GM12878 (cell line): ENCODE results near the gene PCIF1. TPM values are rescaled to one million over a fixed set of nuclear protein-coding genes. Genes with fewer than 3 reads are reported as not detected.

ENCODE experiments used
- ATAC-seq: fragments of 200-7000 bp; cut with Tn5 transposase; 3 replicates; pipeline ENCODE4 v1.9.1; 2020; ENCODE audit warnings: mild to moderate bottlenecking, moderate library complexity
- BruUV-seq: library from RNA; stranded (reverse); fragments of 400-500 nt; replicated peaks from 2 replicates; lab custom pipeline; 2021; lab: Mats Ljungman, UMichigan
- CTCF ChIA-PET: fragments of 300-600 bp; sonication (Branson Sonifier 250); formaldehyde crosslinking; extraction: SDS; loops from one replicate; lab custom pipeline; 2021; ENCODE audit warnings: inconsistent platforms; lab: Yijun Ruan, JAX
- POLR2A ChIA-PET: fragments of 350-600 bp; formaldehyde crosslinking; extraction: SDS; loops from one replicate; lab custom pipeline; 2021; ENCODE audit warnings: inconsistent platforms; lab: Charles Lee
- RAD21 ChIA-PET: fragments of 300-600 bp; sonication (Branson Sonifier 250); formaldehyde crosslinking; loops from one replicate; lab custom pipeline; 2023; ENCODE audit warnings: antibody characterized with exemption; ENCODE audit not compliant: unreplicated experiment; lab: Charles Lee
- SMC1A ChIA-PET: fragments of 300-600 bp; sonication (Branson Sonifier 250); formaldehyde crosslinking; loops from one replicate; lab custom pipeline; 2023; ENCODE audit not compliant: unreplicated experiment, uncharacterized antibody; lab: Charles Lee
- DNase-seq: peaks from one replicate; pipeline ENCODE4 v3.0.0-alpha.2; 2011; ENCODE audit warnings: low read depth, low spot score
- FAIRE-seq: peaks from 3 replicates; lab custom pipeline; 2011; peaks lifted over from hg19 to GRCh38; lab: Jason Lieb, UNC
- H2AFZ ChIP-seq: 2 replicates; pipeline ENCODE4 v1.6.0; 2011; ENCODE audit warnings: low read depth, low read length, control low read depth; ENCODE audit not compliant: control insufficient read depth
- H3K27ac ChIP-seq: 2 replicates; pipeline ENCODE4 v1.5.1; 2011; ENCODE audit warnings: control low read depth; ENCODE audit not compliant: control insufficient read depth, insufficient read depth
- H3K27me3 ChIP-seq, 2 experiments: replicated peaks in 1 of 2; 2 replicates each; pipeline versions ENCODE4 v1.6.0 to v1.6.1; 2011; ENCODE audit warnings: low read length in 1 of 2; ENCODE audit not compliant: control insufficient read depth in 2 of 2, insufficient read depth in 2 of 2
- H3K36me3 ChIP-seq, 2 experiments: 2 replicates each; pipeline ENCODE4 v1.5.1; 2011; ENCODE audit warnings: low read length in 1 of 2; ENCODE audit not compliant: control insufficient read depth in 2 of 2, insufficient read depth in 2 of 2
- H3K4me1 ChIP-seq: 2 replicates; pipeline ENCODE4 v1.6.1; 2011; ENCODE audit warnings: mild to moderate bottlenecking, low read length, moderate library complexity, mixed read lengths; ENCODE audit not compliant: control insufficient read depth, insufficient read depth
- H3K4me2 ChIP-seq: 2 replicates; pipeline ENCODE4 v1.6.0; 2011; ENCODE audit warnings: control low read depth; ENCODE audit not compliant: control insufficient read depth, insufficient read depth
- H3K4me3 ChIP-seq: fragments of 200-600 bp; sonication (generic); 2 replicates; pipeline ENCODE4 v1.5.1; 2016
- H3K79me2 ChIP-seq: 2 replicates; pipeline ENCODE4 v1.6.0; 2011; ENCODE audit warnings: low read length; ENCODE audit not compliant: control insufficient read depth, insufficient read depth
- H3K9ac ChIP-seq: 2 replicates; pipeline ENCODE4 v1.8.0; 2011; ENCODE audit warnings: low read length, control low read depth, mixed read lengths; ENCODE audit not compliant: control insufficient read depth, insufficient read depth
- H3K9me3 ChIP-seq: replicated peaks from 3 replicates; pipeline ENCODE4 v1.5.1; 2011; ENCODE audit warnings: mild to moderate bottlenecking, low read length; ENCODE audit not compliant: control insufficient read depth, insufficient read depth
- H4K20me1 ChIP-seq: 2 replicates; pipeline ENCODE4 v1.6.0; 2011; ENCODE audit not compliant: control insufficient read depth, insufficient read depth
- ATF3 ChIP-seq: IDR thresholded peaks from 2 replicates; pipeline ENCODE4 v1.6.1; 2011; ENCODE audit warnings: low read depth, mild to moderate bottlenecking, low read length, moderate library complexity, borderline replicate concordance; ENCODE audit errors: extremely low read depth
- EGR1 ChIP-seq, 2 experiments: IDR thresholded peaks; 1 replicate in 1 of 2; 2 replicates in 1 of 2; pipeline ENCODE4 v1.6.1; 2011 to 2012; ENCODE audit warnings: low read depth in 2 of 2, low read length in 2 of 2, borderline replicate concordance in 1 of 2, mild to moderate bottlenecking in 1 of 2, moderate library complexity in 1 of 2
- GATAD2B ChIP-seq: fragments of 450-650 bp; conservative IDR thresholded peaks from 2 replicates; pipeline ENCODE4 v1.6.1; 2017; ENCODE audit warnings: low read depth, mild to moderate bottlenecking, moderate library complexity
- RUNX3 ChIP-seq: IDR thresholded peaks from 2 replicates; pipeline ENCODE4 v1.6.1; 2012; ENCODE audit warnings: low read length, inconsistent platforms
- SIN3A ChIP-seq: IDR thresholded peaks from 2 replicates; pipeline ENCODE4 v1.6.1; 2012; ENCODE audit warnings: low read depth, low read length, improper control_type of control experiment
- WGBS: methylation state at CpG from one replicate; pipeline ENCODE4 v1.1.6; 2016; ENCODE audit warnings: low lambda C conversion rate; ENCODE audit not compliant: insufficient replicate concordance, insufficient coverage; ENCODE audit errors: missing lambda C conversion rate; 5-methylcytosine and 5-hydroxymethylcytosine counted together
- in situ Hi-C: fragments of 300-500 bp; cut with MboI; formaldehyde crosslinking; loops from 9 replicates; pipeline ENCODE4 v1.14.3; 2018; ENCODE audit warnings: mixed read lengths
- intact Hi-C: fragments of 100-400 bp; cut with micrococcal nuclease; formaldehyde crosslinking; loops from one replicate; pipeline ENCODE4 v1.14.2; 2022; ENCODE audit not compliant: unreplicated experiment
- polyA plus RNA-seq, 11 experiments: library from polyadenylated mRNA; depleted of rRNA in 4 of 11; unstranded in 6 of 11; stranded (reverse) in 5 of 11; fragments of >200 nt; fragmentation: Nextera tagmentation in 4 of 11; fragmentation: Illumina TruSeq in 1 of 11; extraction: Ambion mirVana in 4 of 11; extraction: Trizol in 1 of 11; gene quantifications; 1 replicate in 1 of 11; 2 replicates in 10 of 11; pipeline versions ENCODE4 v1.2.1 to v1.2.3, GENCODE V29; 2011 to 2016; ENCODE audit warnings: inconsistent platforms in 2 of 11, missing spikeins in 2 of 11, low read depth in 1 of 11
- total RNA-seq, 4 experiments: library from RNA; depleted of rRNA in 3 of 4; stranded (reverse); fragments of >200 nt in 3 of 4; fragmentation: Illumina TruSeq in 1 of 4; extraction: Trizol in 1 of 4; gene quantifications; 2 replicates each; pipeline versions ENCODE4 v1.2.1 to v1.2.3, GENCODE V29; 2013 to 2021

The PCIF1 gene
- total and polyA plus RNA-seq, 10 of the 15 experiments (the other 5 are each of a cell fraction or from before 2014, with no cell fraction given): 8.4 to 32.9 (median 17.6) TPM

GRCh38 chr20:45970646-45971424, 36.4 kb downstream of the PCIF1 start:
- RAD21 ChIA-PET: interaction anchor here (0.7 to 4.1 kb wide), 19 partner anchors 10 to 467 kb away, joined by 3 to 26 read pairs (median 5); partner anchors contain the start of genes ELMO2, MMP9, PCIF1 and PLTP
- peak overlapping the region; percentile 85 for H2AFZ ChIP-seq
- DNase-seq (no peak), FAIRE-seq (peak; percentile 7), ATAC-seq (peak; percentile 38)
- SMC1A ChIA-PET: interaction anchor here (0.6 to 3.6 kb wide), 20 partner anchors 9 to 172 kb away, joined by 3 to 34 read pairs (median 6); partner anchors contain the start of genes CTSA, NEURL2, PCIF1 and UBE2C
- H3K9ac ChIP-seq: peak overlapping the region; percentile 92
- H3K4me3 ChIP-seq: peak overlapping the region; percentile 81
- H3K27me3 ChIP-seq: no peaks in the 10 kb centered on the region
- POLR2A ChIA-PET: interaction anchor here (0.6 to 3.5 kb wide), 21 partner anchors 10 to 1537 kb away, joined by 3 to 50 read pairs (median 4); partner anchors contain the start of genes CTSA, NEURL2 and PCIF1
- peak overlapping the region; percentile 97 for H3K27ac ChIP-seq
- in situ Hi-C loops: no loop called here
- H3K79me2 ChIP-seq: peaks cover 34% of the 10 kb centered on the region
- peaks cover 5% of the 10 kb centered on the region for H3K4me1 ChIP-seq
- no peak for TF ChIP-seq ATF3
- peak in 1 of 2 experiments; percentile 81; a peak in 1 of 3 replicates for TF ChIP-seq EGR1 (IDR thresholded peaks at IDR 0.05; ENCODE audit: borderline replicate concordance in 1 of 2, low read depth in 2 of 2, low read length in 2 of 2)
- peak; percentile 4; the same call in 1 of the 2 replicates for TF ChIP-seq RUNX3
- TF ChIP-seq SIN3A: 0 out of 2 replicates have a peak, but pooled peaks have one; percentile 53
- TF ChIP-seq GATAD2B: no peak; the same call in 1 of the 2 replicates
- TF ChIP-seq, all 136 proteins: peak for 3
- no peaks in the 10 kb centered on the region for H4K20me1 ChIP-seq
- H3K9me3 ChIP-seq: no peaks in the 10 kb centered on the region; the same call in 2 of the 3 replicates
- 0% methylated on average over 32 of the region's 34 CpGs for WGBS
- TSS peak; percentile 71 for BruUV-seq
- CTCF ChIA-PET: interaction anchor here (1.1 to 12.1 kb wide), 31 partner anchors 10 to 394 kb away, joined by 3 to 151 read pairs (median 8); partner anchors contain the start of genes ACOT8, CTSA, MMP9 and NEURL2
- H3K36me3 ChIP-seq: peaks cover 5 to 15% of the 10 kb centered on the region in 2 experiments
- peak overlapping the region; percentile 83 for H3K4me2 ChIP-seq
- intact Hi-C loops: loop anchor here (2.0 to 5.0 kb wide), 4 partner anchors 36 to 116 kb away; partner anchors contain the start of genes CTSA, NCOA5, NEURL2 and PCIF1
